GM12892 (cell line): ENCODE data around the gene RARG.
A peak's percentile ranks its signal among the peaks of the same experiment; 100 is the strongest.

Source experiments
- POLR2A ChIP-seq: IDR thresholded peaks from 2 replicates; pipeline ENCODE4 v1.6.1; 2011; ENCODE audit warnings: low read depth, low read length, control low read depth
- POLR2AphosphoS5 ChIP-seq: IDR thresholded peaks from 2 replicates; pipeline ENCODE4 v1.6.1; 2011; ENCODE audit warnings: low read depth, low read length, control low read depth
- TAF1 ChIP-seq: IDR thresholded peaks from 2 replicates; pipeline ENCODE4 v1.6.1; 2011; ENCODE audit warnings: low read depth, mild to moderate bottlenecking, control low read depth, low read length, borderline replicate concordance

GRCh38 chr12:53191885-53192530, 40.0 kb downstream of the RARG start:
- 0 out of 2 replicates have a peak, but pooled peaks have one; percentile 15 for TF ChIP-seq POLR2A
- no peak for TF ChIP-seq POLR2AphosphoS5
- TF ChIP-seq TAF1: no peak
